Ishikawa (cell line): ENCODE results near the gene ADGRB2.

ENCODE experiments used
- CEBPB ChIP-seq: IDR thresholded peaks from 2 replicates; pipeline ENCODE4 v1.6.1; 2012
- EGR1 ChIP-seq: IDR thresholded peaks from 2 replicates; pipeline ENCODE4 v1.6.1; 2012
- EP300 ChIP-seq: IDR thresholded peaks from 2 replicates; pipeline ENCODE4 v1.6.1; 2012; ENCODE audit warnings: borderline replicate concordance
- FOXM1 ChIP-seq: IDR thresholded peaks from 2 replicates; pipeline ENCODE4 v1.6.1; 2012; ENCODE audit warnings: low read depth, borderline replicate concordance
- RAD21 ChIP-seq: IDR thresholded peaks from 2 replicates; pipeline ENCODE4 v1.6.1; 2012; ENCODE audit warnings: low read depth
- REST ChIP-seq: IDR thresholded peaks from 2 replicates; pipeline ENCODE4 v1.6.1; 2012; ENCODE audit warnings: low read depth, mild to moderate bottlenecking
- TAF1 ChIP-seq: IDR thresholded peaks from 2 replicates; pipeline ENCODE4 v1.6.1; 2012; ENCODE audit warnings: low read depth, mild to moderate bottlenecking
- TEAD4 ChIP-seq: IDR thresholded peaks from 2 replicates; pipeline ENCODE4 v1.6.1; 2012
- YY1 ChIP-seq: IDR thresholded peaks from 2 replicates; pipeline ENCODE4 v1.6.1; 2012; ENCODE audit warnings: low read depth
- TF ChIP-seq, protein P1 (sequence below): IDR thresholded peaks from 2 replicates; pipeline ENCODE4 v1.6.1; 2012

GRCh38 chr1:31768939-31769704 is 5.0 kb upstream of the ADGRB2 start:
- no peak for TF ChIP-seq TEAD4
- no peak for TF ChIP-seq YY1
- TF ChIP-seq RAD21 = no peak
- TF ChIP-seq REST = no peak
- no peak for TF ChIP-seq TAF1
- TF ChIP-seq EGR1 = no peak
- no peak for TF ChIP-seq FOXM1
- TF ChIP-seq, protein P1, sequence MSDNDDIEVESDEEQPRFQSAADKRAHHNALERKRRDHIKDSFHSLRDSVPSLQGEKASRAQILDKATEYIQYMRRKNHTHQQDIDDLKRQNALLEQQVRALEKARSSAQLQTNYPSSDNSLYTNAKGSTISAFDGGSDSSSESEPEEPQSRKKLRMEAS = no peak
- TF ChIP-seq CEBPB = no peak
- TF ChIP-seq EP300 = no peak
